GM23338 (cell line): Measurements from ENCODE around the gene CDH4. TPM values are rescaled to one million over a fixed set of nuclear protein-coding genes. Genes with fewer than 3 reads are reported as not detected.

Experiments
- ATAC-seq: fragments of 200-7000 bp; cut with Tn5 transposase; 3 replicates; pipeline ENCODE4 v1.9.1; 2020
- DNase-seq: peaks from one replicate; pipeline ENCODE4 v3.0.0-alpha.2; 2015; ENCODE audit warnings: low spot score
- H2AFZ ChIP-seq: fragments of 200-600 bp; sonication (generic); 2 replicates; pipeline ENCODE4 v1.8.0; 2016; ENCODE audit warnings: antibody characterized with exemption, mild to moderate bottlenecking, moderate library complexity
- H3F3A ChIP-seq: fragments of 200-600 bp; sonication (generic); replicated peaks from 2 replicates; pipeline ENCODE4 v1.8.0; 2017; ENCODE audit warnings: antibody characterized with exemption, mixed run types, low read depth
- H3K27ac ChIP-seq: fragments of 200-600 bp; sonication (generic); 2 replicates; pipeline ENCODE4 v1.6.1; 2016; ENCODE audit warnings: low read depth
- H3K27me3 ChIP-seq: fragments of 200-600 bp; sonication (generic); 2 replicates; pipeline ENCODE4 v1.8.0; 2016; ENCODE audit warnings: mild to moderate bottlenecking, mixed run types, moderate library complexity; ENCODE audit not compliant: insufficient read depth
- H3K36me3 ChIP-seq: fragments of 200-600 bp; sonication (generic); 2 replicates; pipeline ENCODE4 v1.8.0; 2016; ENCODE audit warnings: mild to moderate bottlenecking; ENCODE audit not compliant: insufficient read depth
- H3K4me1 ChIP-seq: fragments of 200-600 bp; sonication (generic); 2 replicates; pipeline ENCODE4 v1.8.0; 2016; ENCODE audit warnings: mild to moderate bottlenecking, moderate library complexity; ENCODE audit not compliant: insufficient read depth
- H3K4me2 ChIP-seq: fragments of 200-600 bp; sonication (generic); 2 replicates; pipeline ENCODE4 v1.7.1; 2017; ENCODE audit warnings: mixed run types
- H3K4me3 ChIP-seq: fragments of 200-600 bp; sonication (generic); 2 replicates; pipeline ENCODE4 v1.6.1; 2016; ENCODE audit warnings: mixed run types
- H3K79me2 ChIP-seq: fragments of 200-600 bp; sonication (generic); replicated peaks from 2 replicates; pipeline ENCODE4 v1.8.0; 2017; ENCODE audit warnings: mild to moderate bottlenecking; ENCODE audit not compliant: insufficient read depth
- H3K9me2 ChIP-seq: fragments of 200-600 bp; sonication (generic); 2 replicates; pipeline ENCODE4 v1.8.0; 2017; ENCODE audit not compliant: insufficient read depth
- H4K20me1 ChIP-seq: fragments of 200-600 bp; sonication (generic); replicated peaks from 2 replicates; pipeline ENCODE4 v1.8.0; 2017; ENCODE audit warnings: mild to moderate bottlenecking; ENCODE audit not compliant: insufficient read depth
- H3K27ac Mint-ChIP-seq: 2 replicates; pipeline ENCODE4 v1.8.0; 2020; ENCODE audit warnings: inconsistent platforms, mild to moderate bottlenecking, moderate library complexity, mixed read lengths
- H3K27me3 Mint-ChIP-seq: 3 replicates; pipeline ENCODE4 v1.8.0; 2022; ENCODE audit warnings: low read depth, mild to moderate bottlenecking, moderate library complexity, mixed read lengths, inconsistent platforms; ENCODE audit not compliant: insufficient read depth, poor library complexity
- H3K36me3 Mint-ChIP-seq: 3 replicates; pipeline ENCODE4 v1.8.0; 2021; ENCODE audit warnings: low read depth, mild to moderate bottlenecking, inconsistent platforms, moderate library complexity, mixed read lengths
- H3K4me1 Mint-ChIP-seq: 3 replicates; pipeline ENCODE4 v1.8.0; 2020; ENCODE audit warnings: mild to moderate bottlenecking, inconsistent platforms, mixed read lengths
- H3K4me3 Mint-ChIP-seq: 3 replicates; pipeline ENCODE4 v1.8.0; 2021; ENCODE audit warnings: moderate library complexity, mild to moderate bottlenecking, inconsistent platforms, mixed read lengths
- H3K9me3 Mint-ChIP-seq: 3 replicates; pipeline ENCODE4 v1.8.0; 2020; ENCODE audit warnings: moderate library complexity, mild to moderate bottlenecking, inconsistent platforms, mixed read lengths
- EZH2phosphoT487 ChIP-seq: fragments of 200-600 bp; sonication (generic); IDR thresholded peaks from one replicate; pipeline ENCODE4 v1.8.1; 2018; ENCODE audit warnings: antibody characterized with exemption; ENCODE audit not compliant: unreplicated experiment
- NANOG ChIP-seq: IDR thresholded peaks from 2 replicates; pipeline ENCODE4 v1.6.1; 2016; ENCODE audit warnings: antibody characterized with exemption, borderline replicate concordance
- STAT1 ChIP-seq: IDR thresholded peaks from one replicate; pipeline ENCODE4 v1.6.1; 2016; ENCODE audit warnings: antibody characterized with exemption; ENCODE audit not compliant: unreplicated experiment
- ZNF114 ChIP-seq: fragments of 250-450 bp; sonication (Bioruptor Pico); IDR thresholded peaks from 2 replicates; pipeline ENCODE4 v1.5.0; 2020; ENCODE audit warnings: mild to moderate bottlenecking, moderate library complexity
- ZNF331 ChIP-seq: fragments of 250-450 bp; sonication (Bioruptor Pico); IDR thresholded peaks from 2 replicates; pipeline ENCODE4 v1.5.0; 2020; ENCODE audit warnings: low read depth, mild to moderate bottlenecking, moderate library complexity
- polyA plus RNA-seq: library from polyadenylated mRNA; unstranded; fragments of >200 nt; fragmentation: Nextera tagmentation; extraction: Ambion mirVana; gene quantifications from 2 replicates; pipeline ENCODE4 v1.2.1, GENCODE V29; 2016
- total RNA-seq: library from RNA; depleted of rRNA; stranded (reverse); fragments of >200 nt; shearing (Covaris generic); gene quantifications from 2 replicates; pipeline ENCODE4 v1.2.3, GENCODE V29; 2014
- TF ChIP-seq, protein P1 (sequence below): fragments of 250-450 bp; sonication (Bioruptor Pico); IDR thresholded peaks from 2 replicates; pipeline ENCODE4 v1.5.0; 2020; ENCODE audit warnings: mild to moderate bottlenecking, moderate library complexity

Gene CDH4
- total and polyA plus RNA-seq, 2 experiments from 2014 or later = 1.2 to 4.2 TPM

DNA sequence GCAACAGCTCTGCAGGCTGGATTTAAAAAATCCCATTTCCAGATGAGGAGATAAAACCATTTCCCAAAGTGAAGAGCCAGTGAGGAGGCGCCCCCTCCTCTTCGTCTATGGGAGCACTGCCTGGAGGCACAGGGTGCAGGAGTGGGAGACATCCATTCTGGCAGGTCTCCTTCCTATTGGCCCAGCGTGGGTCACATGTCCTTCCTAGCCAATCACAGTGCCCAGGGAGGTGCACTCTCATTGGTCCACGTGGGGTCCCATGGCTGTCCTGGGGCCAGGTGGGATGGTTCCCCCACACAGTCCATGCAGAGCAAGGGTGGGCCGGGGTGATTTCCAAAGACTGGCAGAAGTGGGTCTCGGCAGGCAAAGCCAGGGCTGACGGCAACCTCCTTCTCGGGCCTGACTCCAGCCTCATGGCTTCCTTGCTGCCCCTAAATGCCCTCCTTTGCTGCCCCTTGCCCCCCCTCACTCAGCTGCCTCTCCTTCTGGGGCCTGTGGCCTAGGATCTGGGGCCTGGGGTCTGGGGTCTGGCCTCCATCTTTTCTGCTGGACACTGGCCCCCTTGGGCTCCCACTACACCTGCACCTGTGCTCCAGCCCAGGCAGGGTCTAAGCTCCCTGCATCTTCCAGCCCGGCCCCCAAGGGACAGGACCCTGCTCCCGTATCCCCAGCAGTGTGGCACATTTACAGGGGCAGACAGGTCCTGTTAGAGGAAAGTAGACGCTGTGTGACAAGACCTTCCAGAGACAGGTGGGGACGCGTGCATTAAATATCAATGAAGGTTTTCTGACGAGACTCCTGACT is 581.9 kb downstream of the CDH4 start:
- Mint-ChIP-seq H3K36me3 (no peaks in the 10 kb centered on the region; the same call in 2 of the 3 replicates), H3K4me3 (no peak overlapping the region), H3K9me3 (peaks cover 4% of the 10 kb centered on the region), H3K27me3 (peaks cover 6% of the 10 kb centered on the region), H3K4me1 (peaks cover 3% of the 10 kb centered on the region; the same call in 1 of the 3 replicates), H3K27ac (no peak overlapping the region)
- Histone ChIP-seq H2AFZ (no peak overlapping the region), H3K4me2 (no peak overlapping the region), H4K20me1 (no peaks in the 10 kb centered on the region), H3K4me3 (no peak overlapping the region), H3K36me3 (no peaks in the 10 kb centered on the region), H3K27ac (no peak overlapping the region), H3K79me2 (no peaks in the 10 kb centered on the region), H3K27me3 (no peaks in the 10 kb centered on the region), H3F3A (no peaks in the 10 kb centered on the region), H3K9me2 (no peaks in the 10 kb centered on the region), H3K4me1 (no peaks in the 10 kb centered on the region)
- no peak for DNase-seq
- TF ChIP-seq, protein P1, sequence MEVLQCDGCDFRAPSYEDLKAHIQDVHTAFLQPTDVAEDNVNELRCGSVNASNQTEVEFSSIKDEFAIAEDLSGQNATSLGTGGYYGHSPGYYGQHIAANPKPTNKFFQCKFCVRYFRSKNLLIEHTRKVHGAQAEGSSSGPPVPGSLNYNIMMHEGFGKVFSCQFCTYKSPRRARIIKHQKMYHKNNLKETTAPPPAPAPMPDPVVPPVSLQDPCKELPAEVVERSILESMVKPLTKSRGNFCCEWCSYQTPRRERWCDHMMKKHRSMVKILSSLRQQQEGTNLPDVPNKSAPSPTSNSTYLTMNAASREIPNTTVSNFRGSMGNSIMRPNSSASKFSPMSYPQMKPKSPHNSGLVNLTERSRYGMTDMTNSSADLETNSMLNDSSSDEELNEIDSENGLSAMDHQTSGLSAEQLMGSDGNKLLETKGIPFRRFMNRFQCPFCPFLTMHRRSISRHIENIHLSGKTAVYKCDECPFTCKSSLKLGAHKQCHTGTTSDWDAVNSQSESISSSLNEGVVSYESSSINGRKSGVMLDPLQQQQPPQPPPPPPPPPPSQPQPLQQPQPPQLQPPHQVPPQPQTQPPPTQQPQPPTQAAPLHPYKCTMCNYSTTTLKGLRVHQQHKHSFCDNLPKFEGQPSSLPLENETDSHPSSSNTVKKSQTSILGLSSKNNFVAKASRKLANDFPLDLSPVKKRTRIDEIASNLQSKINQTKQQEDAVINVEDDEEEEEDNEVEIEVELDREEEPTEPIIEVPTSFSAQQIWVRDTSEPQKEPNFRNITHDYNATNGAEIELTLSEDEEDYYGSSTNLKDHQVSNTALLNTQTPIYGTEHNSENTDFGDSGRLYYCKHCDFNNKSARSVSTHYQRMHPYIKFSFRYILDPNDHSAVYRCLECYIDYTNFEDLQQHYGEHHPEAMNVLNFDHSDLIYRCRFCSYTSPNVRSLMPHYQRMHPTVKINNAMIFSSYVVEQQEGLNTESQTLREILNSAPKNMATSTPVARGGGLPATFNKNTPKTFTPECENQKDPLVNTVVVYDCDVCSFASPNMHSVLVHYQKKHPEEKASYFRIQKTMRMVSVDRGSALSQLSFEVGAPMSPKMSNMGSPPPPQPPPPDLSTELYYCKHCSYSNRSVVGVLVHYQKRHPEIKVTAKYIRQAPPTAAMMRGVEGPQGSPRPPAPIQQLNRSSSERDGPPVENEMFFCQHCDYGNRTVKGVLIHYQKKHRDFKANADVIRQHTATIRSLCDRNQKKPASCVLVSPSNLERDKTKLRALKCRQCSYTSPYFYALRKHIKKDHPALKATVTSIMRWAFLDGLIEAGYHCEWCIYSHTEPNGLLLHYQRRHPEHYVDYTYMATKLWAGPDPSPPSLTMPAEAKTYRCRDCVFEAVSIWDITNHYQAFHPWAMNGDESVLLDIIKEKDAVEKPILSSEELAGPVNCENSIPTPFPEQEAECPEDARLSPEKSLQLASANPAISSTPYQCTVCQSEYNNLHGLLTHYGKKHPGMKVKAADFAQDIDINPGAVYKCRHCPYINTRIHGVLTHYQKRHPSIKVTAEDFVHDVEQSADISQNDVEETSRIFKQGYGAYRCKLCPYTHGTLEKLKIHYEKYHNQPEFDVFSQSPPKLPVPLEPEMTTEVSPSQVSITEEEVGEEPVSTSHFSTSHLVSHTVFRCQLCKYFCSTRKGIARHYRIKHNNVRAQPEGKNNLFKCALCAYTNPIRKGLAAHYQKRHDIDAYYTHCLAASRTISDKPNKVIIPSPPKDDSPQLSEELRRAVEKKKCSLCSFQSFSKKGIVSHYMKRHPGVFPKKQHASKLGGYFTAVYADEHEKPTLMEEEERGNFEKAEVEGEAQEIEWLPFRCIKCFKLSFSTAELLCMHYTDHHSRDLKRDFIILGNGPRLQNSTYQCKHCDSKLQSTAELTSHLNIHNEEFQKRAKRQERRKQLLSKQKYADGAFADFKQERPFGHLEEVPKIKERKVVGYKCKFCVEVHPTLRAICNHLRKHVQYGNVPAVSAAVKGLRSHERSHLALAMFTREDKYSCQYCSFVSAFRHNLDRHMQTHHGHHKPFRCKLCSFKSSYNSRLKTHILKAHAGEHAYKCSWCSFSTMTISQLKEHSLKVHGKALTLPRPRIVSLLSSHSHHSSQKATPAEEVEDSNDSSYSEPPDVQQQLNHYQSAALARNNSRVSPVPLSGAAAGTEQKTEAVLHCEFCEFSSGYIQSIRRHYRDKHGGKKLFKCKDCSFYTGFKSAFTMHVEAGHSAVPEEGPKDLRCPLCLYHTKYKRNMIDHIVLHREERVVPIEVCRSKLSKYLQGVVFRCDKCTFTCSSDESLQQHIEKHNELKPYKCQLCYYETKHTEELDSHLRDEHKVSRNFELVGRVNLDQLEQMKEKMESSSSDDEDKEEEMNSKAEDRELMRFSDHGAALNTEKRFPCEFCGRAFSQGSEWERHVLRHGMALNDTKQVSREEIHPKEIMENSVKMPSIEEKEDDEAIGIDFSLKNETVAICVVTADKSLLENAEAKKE (CRISPR knock-in tag) = no peak
- TF ChIP-seq STAT1 (no peak), ZNF331 (no peak), EZH2phosphoT487 (no peak), NANOG (no peak), ZNF114 (CRISPR knock-in tag) (no peak)
- ATAC-seq = no peak
